ENCODE data around the gene MOV10L1. TPM values are rescaled to one million over a fixed set of nuclear protein-coding genes. Genes with fewer than 3 reads are reported as not detected.
A peak's percentile ranks its signal among the peaks of the same experiment; 100 is the strongest.

MOV10L1 gene
- total RNA-seq, 1 experiment from 2014 or later: 0.07 TPM

DNA sequence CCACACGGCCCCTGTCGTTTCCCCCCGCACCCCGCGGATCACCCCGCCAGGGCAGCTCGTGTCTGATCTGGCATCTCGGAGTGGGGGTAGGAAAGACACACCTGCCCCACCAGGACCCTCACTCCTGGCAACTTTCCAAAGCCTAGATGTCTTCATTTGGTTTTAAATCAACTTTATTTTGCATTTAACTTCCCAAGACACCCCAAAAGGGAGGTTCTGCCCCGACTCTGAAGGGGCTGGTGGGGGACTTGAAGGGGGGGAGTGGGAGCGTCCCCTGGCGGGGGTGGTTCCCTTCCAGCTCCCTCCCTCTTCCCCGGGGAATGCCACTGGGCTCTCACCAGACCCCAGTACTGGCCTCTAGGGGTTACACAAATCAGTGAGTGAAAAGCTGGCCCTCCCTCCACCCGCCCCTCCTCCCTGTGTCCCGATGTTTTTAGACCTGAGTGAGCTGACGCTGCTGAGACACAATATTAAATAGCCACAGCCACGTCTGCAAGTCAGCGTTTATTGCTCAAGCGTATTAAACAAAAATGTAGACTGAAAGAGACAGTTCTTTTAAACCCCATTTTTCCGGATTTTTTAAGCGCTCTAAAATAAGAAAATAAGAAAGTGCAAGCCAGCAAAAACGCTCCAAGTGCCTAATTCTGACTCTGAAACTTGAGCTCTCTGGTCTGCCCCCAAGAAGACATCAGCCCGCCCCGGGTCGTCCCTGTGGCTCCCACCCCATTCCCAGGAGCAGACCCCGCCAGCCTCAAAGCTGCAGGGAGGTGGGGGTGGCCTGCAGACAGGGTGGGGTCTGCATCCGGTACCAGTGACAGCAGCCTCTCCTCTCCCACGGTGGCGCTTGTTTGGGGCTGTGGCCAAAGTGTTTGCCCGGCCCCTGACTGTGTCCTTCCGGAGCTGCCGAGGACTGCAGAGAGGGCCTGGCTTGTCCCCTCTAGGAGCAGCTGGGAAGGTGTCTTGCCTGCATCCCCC, 30.6 kb upstream of the MOV10L1 start:
- DNase-seq (ENCODE audit: extremely low read depth, low read depth): peak; percentile 1

DNA sequence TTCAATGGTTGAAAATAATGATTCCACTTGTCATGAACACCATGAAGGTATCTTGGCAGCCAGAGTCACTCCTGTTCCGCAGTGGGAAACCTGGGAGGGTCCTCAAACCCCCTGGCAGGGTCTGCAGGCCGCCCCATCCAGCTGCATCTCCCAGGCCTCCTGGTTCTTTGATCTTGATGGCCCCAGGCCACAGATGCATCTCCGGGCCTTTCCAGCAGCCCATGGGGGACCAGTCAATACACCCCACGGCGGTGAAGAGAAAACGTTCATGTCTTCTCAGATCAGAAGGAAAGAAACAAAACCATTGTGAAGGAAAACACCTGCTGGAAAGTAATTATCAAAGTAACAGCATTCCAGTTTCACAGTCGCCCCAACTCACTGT, 29.9 kb upstream of the MOV10L1 start:
- no peak for DNase-seq (ENCODE audit: extremely low read depth, low read depth)

DNA sequence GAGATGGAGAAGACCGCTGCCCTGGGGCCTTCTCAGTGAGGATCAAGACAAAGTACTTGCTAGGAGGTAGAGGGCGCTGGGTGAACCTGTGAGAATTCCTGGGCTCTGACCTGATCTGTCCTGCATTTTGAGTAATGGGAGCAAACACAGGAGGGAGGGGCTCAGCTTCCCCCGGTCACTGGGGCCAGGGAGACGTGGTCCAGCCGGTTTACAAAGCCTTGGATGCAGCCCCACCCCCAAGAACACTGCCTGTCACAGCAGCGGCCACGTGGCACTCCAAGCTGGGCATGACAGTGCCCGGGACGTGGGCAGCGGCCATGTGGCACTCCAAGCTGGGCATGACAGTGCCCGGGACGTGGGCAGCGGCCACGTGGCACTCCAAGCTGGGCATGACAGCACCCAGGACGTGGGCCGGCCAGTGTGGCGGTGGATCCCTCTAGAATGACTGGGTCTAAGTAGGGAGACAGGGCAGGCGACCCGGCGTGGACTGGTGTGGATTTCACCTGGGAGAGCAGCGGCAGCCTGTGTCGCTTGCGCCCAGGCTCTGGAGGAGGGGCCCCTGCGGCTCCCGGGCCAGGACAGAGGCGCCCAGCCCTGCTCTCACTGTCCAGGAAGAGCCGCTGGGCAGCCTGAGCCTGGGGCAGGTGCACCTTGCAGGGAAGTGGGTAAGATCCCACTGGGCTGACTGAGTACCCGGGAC, 29.2 kb upstream of the MOV10L1 start:
- no peak for DNase-seq (ENCODE audit: extremely low read depth, low read depth)

DNA sequence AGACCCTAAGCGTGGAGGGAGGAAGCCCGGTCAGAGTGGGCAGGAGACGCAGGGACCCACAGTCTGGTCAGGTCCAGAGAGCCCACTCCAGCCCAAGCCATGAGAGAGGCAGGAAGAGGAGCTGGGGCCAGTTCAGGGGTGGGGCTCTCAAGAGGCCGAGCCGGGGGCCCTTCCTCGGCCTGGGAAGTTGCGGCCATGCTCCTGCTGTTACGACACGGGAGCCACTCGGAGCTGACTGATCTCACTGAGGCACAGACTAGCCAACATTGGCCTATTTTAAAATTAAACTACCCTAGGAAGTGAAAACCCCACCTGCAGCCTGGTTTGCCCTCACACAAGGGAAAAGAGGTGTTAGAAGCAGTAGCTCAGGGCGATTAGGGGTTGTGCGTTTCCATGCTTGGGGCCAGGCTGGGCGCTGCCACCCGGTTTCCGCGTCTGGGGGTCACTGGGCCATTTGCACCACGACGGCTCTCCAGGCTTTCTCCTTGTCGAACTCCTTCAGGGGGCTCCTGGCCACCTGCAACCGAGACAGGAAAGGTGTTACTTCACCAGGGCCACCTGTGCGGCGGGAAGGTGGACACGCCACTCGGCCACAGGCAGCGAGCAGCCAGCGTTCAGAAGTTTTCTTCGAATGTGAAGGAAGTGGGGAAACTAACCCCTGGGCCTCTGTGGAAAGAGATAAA, 28.5 kb upstream of the MOV10L1 start:
- no peak for DNase-seq (ENCODE audit: extremely low read depth, low read depth)

DNA sequence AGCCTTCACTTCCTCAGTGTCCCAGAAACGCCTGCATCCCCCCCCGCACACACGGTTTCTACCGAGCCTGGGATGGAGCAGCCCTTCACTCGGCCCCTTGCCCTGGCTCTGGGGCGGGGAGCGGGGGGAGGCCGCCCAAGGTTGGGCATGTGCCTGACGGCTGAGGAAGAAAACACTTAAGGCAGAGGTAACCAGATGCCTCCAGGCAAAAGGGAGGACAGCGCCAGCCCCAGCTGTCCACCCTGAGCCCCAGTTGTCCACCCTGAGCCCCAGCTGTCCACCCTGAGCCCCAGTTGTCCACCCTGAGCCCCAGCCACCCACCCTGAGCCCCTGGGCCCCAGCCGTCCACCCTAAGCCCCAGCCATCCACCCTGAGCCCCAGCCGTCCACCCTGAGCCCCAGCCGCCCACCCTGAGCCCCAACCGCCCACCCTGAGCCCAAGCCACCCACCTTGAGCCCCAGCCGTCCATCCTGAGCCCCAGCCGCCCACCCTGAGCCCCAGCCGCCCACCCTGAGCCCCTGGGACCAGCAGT, 27.9 kb upstream of the MOV10L1 start:
- DNase-seq (ENCODE audit: extremely low read depth, low read depth): no peak

DNA sequence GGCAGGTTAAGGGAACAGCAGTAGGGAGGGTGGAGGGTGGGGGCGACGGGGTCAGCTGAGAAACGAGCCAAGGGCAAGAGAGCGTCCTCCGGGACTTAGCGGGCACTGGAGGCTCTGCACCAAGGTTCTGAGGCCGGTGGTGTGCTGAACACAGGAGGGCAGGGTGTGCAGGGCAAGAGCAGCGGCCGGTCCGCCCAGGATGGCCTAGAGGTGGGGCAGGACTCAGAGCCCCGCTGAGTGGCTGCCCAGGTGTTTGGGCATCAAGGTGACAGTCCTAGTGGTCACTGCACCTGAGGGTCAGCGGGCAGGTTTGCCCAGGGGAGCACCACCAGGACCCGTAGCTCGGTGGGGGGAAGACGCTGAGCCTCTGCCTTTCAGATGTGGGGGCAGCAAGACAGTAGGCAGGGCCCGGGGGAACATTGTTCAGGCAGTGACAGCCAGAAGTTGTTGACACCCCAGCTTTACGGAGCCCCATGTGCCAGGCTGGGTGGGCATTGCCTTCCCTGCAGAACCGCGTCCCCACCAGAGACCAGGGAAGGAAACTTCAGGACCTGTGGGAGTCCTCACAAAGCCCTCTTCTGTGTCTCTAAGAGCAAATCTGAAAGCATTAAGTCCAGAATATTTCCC, 27.2 kb upstream of the MOV10L1 start:
- DNase-seq (ENCODE audit: extremely low read depth, low read depth): no peak

DNA sequence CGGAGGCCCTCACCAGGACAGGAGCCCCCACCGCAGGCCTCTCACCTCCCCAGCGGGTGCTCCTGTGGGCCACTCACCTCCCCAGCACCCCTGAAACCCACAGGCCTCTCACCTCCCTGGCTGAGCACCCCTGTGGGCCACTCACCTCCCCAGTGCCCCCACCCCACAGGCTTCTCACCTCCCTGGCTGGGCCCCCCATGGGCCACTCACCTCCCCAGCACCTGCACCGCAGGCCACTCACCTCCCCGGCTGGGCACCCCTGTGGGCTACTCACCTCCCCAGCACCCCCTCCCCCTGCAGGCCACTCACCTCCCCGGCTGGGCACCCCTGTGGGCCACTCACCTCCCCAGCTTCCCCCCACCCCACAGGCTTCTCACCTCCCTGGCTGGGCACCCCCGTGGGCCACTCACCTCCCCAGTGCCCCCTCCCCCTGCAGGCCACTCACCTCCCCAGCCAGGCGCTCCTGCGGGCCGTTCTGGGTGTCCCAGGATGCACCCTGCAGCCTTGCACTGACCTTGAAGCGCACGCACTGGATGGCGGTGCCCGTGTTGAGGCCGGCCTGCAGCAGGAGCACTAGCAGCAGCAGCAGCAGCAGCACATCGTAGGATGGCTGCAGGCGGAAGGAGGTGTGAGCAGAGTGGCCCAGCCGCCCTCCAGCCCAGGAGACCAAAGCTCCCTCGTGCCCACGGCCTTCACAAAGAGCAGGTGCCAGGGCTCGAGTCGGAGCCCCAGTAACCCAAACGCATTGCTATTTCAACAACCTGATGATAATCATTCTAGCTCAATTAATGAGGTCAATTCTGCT, 26.0 kb upstream of the MOV10L1 start:
- no peak for DNase-seq (ENCODE audit: extremely low read depth, low read depth)

DNA sequence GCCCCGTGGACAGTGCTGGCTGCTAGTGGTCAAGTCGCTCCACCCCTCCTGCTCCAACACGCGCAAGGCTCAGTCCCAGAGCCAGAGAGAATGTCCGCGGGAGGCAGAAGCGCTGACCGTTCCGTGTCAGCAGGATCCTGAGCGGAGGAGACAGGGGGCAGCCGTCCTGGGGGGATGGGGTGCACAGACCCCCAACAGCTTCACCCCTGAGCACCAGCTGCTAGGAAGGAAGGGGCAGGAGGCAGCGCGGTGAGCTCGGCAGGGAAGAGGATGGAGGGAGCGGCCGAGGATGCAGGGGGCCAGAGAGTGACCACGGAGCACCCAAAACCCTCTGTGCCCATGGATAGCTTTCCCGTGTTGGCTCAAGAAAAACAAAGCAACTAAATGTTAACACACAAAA, 25.4 kb upstream of the MOV10L1 start:
- DNase-seq (ENCODE audit: extremely low read depth, low read depth): no peak

DNA sequence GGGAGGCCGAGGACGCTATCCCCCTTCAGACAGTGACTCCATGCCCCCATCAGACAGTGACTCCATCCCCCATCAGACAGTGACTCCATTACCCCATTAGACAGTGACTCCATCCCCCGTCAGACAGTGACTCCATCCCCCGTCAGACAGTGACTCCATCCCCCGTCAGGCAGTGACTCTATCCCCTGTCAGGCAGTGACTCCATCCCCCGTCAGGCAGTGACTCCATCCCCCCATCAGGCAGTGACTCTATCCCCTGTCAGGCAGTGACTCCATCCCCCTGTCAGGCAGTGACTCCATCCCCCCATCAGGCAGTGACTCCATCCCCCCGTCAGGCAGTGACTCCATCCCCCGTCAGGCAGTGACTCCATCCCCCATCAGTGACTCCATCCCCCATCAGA, 22.6 kb upstream of the MOV10L1 start:
- DNase-seq (ENCODE audit: extremely low read depth, low read depth): no peak

DNA sequence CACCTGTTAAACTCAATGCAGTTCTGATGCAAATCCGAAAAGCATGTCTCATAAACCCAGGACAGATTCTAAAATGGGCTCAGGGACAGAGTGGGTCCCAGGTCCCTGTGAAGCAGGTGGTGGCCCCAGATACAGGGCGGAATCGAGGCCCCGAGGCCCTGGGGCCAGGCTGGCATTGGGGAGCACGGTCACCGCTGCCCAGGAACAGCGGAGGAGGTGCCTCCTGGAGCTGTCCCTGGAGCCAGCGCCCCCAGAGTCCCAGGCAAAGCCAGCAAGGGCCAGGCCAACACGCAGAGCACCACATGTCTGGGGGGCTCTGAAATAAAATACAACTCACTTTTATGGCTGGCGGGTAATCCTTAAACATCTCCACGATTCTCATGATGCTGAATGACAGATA, 21.7 kb upstream of the MOV10L1 start:
- no peak for DNase-seq (ENCODE audit: extremely low read depth, low read depth)

DNA sequence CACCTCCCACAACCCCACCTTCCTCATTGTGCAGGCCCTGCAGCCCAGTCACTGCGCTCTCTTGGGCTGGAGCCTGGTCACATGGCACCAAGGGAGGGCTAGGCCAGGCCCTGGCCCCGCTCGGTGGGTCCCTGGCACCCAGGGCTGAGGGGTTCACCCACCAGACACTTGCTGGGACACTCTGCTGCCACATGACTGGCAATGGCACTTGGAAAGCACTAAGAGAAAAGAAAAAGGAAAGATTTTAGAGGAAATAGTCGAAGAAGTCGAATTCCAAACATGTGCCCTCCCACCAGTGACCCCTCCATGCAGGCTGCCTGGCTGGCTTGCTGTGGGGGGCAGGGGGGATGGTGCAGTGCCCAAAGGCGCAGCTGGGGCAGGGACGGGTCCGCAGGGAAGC, 19.4 kb upstream of the MOV10L1 start:
- DNase-seq (ENCODE audit: extremely low read depth, low read depth): no peak

DNA sequence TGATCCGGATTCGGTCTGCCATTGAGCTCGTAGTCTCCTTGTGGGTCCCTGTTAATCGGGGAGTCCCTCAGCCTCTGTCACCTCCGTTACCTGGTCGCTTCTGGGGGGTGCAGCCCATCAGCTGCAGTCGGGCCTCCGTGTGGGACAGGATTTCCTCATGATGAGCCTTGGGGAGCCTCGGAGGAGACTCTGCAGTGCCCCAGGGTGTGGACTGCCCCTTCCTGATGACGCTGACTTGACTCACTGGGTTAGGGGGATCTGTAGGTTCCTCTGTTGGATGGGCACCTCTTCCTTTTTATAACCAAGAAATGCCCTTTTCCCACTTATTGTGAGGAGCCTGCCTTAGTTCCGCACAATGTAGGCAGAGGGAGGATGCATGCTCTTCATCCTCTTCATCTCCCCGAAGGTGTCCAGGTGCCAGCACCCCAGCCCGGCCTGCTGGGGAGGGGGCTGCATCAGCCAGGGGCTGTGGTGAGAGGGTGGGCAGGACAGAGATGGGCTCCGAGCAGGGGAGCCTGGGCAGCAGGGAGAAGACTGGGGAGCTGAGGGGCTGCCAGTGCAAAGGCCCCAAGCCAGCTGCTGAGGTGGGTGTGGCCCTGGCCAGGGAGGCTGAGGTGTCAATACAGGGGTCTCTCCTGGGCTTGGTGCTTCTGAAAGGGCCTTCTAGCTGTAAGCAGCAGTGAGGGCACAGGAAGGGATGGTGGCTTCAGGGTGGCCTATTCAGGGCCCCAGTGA, 18.2 kb upstream of the MOV10L1 start:
- DNase-seq (ENCODE audit: extremely low read depth, low read depth): no peak

DNA sequence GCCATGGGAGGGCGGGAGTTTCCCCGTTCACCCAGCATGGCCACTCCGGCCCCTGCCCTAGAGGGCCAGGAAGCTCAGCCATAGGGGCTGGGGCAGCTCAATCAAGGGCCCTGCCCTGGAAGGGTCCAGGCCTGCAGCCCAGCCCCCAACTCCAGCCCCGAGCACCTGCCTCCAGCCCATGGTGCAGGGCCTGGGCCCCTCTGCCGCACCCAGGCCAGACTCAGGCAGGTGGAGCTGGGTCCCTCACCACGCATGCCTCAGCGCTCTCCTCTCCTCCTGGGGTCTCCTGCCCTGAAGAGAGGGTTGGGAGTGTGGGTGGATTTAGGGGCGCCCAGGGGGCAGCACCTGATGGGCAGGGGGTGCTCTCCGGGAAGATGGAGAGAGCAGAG, 17.6 kb upstream of the MOV10L1 start:
- no peak for DNase-seq (ENCODE audit: extremely low read depth, low read depth)

DNA sequence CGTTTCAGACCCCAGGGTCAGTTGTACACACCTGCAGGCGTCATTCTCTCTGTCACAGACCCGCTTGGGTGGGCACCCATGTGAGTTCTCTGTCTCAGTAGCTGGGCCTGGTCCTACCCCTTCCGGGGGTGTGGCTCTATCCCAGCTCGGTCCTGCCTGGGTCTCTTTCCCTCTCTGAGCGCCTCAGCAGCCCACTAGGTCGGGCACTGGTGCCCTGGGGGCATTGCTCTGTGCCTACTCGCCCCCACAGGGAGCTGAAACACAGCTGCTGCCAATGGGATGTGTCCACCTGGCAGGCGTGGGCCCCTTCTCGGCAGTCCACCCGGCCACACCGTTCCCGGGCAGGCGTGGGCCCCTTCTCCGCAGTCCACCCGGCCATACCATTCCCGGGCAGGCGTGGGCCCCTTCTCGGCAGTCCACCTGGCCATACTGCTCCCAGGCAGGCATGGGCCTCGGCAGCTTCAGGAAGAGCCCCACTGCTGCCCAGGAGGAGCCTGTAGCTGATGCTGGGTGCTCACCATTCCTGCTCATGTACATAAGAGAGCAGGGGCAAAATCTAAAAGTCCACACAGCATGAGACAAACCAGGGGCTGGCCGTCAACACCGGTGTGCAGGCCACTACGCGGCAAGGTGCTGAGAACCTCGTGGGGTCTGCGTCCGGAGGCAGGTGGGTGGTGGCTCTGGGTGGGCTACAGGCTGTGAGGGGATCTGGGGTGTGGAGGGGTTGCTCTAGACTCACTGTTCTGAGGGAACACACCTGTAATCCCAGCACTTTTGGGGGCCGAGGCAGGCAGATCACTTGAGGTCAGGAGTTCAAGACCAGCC, 16.9 kb upstream of the MOV10L1 start:
- no peak for DNase-seq (ENCODE audit: extremely low read depth, low read depth)

DNA sequence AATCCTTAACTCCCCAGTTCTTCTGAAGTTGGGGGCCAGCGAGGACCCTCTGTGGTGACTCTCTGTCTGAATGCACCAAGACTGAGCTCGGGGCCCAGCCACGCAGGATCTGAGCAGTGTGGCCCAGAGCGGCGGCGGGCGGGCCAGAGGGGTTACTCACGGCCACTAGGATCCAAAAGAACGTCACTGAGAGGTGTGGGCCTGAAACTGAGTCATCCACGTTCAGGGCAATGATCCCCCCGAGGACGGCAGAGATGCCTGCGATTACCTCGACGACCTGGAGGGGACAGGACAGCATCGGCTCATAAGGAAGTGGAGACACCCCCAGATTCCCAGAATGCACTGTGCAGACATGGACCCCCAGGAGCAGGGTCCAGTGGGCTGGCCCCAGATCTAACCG, 15.8 kb upstream of the MOV10L1 start:
- DNase-seq (ENCODE audit: extremely low read depth, low read depth): no peak

DNA sequence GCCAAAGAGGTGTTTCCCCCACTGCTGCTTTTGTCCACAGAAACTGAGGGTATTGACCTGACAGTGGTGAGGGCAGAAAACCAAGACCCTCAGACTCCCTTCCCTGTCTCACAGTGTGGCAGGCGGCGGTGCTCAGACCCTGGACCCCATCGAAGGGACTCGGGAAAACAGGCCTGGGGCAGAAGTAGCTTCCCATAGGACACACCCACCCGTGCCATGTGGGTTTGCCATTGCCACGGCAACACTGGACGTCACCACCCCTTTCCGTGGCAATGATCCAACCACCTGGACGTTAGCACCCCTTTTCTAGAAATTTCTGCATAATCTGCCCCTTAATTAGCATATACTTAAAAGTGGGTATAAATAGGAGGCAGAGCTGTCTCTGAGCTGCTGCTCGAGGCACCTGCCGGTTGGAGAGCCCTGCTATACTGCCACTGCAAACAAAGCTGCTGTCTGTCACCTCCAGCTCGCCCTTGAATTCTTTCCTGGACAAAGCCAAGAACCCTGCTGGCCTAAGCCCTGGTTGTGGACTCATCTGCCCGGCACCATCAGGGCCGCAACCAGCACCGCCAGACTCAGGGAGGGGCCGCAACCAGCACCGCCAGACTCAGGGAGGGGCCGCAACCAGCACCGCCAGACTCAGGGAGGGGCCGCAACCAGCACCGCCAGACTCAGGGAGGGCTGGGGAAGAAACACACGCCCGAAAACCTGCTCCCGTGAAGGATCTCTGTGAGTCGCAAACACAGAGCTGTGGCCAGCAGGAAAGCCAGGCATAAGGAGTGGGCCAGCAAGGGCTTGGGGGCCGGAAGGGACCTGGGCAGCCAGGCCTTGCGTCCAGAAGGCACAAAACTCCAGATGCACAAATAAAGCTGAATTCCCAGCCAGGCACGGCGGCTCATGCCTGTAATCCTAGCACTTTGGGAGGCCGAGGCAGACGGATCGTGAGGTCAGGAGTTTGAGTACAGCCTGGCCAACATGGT, 15.0 kb upstream of the MOV10L1 start:
- DNase-seq (ENCODE audit: extremely low read depth, low read depth): no peak

Measured in NCI-H460 (cell line).